22Rv1 (cell line): Measurements from ENCODE around the gene KLHDC4.

Experiments
- H3K27ac ChIP-seq: fragments of 450-650 bp; 2 replicates; pipeline ENCODE4 v1.5.1; 2017
- ZFX ChIP-seq: fragments of 450-650 bp; IDR thresholded peaks from 2 replicates; pipeline ENCODE4 v1.6.1; 2017; ENCODE audit warnings: antibody characterized with exemption, borderline replicate concordance
- TF ChIP-seq, protein P1 (sequence below): fragments of 450-650 bp; IDR thresholded peaks from 2 replicates; pipeline ENCODE4 v1.5.1; 2017; ENCODE audit warnings: mild to moderate bottlenecking

Gene KLHDC4

DNA sequence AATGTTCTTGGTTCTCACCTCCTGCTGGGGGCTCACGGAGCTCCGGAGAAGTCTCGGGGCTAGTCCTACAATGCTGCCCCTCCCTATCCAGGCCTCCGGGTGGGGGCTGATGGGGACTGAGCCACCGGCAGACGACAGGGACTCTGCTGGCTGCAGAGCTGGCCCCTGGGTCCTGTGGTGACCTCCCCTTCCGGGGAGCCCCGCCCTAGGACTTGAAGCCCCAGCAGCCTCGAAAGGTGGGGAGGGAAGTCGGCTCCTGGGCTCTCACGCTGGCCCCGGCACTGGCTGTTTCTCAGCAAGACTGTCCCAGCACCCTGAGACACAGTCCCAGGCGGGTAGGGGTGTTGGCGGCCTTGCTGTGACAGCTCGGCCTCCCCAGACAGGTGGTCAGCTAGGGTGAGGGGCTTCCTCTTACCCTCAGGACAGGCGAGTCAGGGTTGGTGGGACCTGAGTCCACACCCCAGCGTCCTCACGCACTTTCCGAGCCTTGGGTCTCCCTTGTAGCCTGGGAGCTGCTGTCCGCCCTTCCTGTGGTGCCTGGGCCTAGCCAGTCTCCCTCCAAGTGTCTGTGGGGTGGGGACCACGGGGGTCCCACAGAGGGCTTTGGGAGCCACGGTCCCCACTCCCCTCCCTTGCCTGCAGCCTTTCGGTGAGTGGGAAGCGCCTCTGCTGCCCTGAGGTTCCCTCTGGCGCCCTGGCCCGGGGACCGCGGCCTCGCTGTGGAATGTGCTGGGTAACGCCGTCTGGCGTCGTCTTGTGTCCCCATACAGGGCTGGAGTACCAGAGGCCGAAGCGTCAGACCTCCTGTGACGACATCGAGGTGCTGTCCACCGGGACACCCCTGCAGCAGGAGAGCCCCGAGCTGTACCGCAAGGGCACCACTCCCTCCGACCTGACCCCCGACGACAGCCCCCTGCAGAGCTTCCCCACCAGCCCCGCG, 76.6 kb downstream of the KLHDC4 start:
- no peak overlapping the region for H3K27ac ChIP-seq
- no peak for TF ChIP-seq ZFX
- TF ChIP-seq, protein P1, sequence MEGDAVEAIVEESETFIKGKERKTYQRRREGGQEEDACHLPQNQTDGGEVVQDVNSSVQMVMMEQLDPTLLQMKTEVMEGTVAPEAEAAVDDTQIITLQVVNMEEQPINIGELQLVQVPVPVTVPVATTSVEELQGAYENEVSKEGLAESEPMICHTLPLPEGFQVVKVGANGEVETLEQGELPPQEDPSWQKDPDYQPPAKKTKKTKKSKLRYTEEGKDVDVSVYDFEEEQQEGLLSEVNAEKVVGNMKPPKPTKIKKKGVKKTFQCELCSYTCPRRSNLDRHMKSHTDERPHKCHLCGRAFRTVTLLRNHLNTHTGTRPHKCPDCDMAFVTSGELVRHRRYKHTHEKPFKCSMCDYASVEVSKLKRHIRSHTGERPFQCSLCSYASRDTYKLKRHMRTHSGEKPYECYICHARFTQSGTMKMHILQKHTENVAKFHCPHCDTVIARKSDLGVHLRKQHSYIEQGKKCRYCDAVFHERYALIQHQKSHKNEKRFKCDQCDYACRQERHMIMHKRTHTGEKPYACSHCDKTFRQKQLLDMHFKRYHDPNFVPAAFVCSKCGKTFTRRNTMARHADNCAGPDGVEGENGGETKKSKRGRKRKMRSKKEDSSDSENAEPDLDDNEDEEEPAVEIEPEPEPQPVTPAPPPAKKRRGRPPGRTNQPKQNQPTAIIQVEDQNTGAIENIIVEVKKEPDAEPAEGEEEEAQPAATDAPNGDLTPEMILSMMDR: no peak

DNA sequence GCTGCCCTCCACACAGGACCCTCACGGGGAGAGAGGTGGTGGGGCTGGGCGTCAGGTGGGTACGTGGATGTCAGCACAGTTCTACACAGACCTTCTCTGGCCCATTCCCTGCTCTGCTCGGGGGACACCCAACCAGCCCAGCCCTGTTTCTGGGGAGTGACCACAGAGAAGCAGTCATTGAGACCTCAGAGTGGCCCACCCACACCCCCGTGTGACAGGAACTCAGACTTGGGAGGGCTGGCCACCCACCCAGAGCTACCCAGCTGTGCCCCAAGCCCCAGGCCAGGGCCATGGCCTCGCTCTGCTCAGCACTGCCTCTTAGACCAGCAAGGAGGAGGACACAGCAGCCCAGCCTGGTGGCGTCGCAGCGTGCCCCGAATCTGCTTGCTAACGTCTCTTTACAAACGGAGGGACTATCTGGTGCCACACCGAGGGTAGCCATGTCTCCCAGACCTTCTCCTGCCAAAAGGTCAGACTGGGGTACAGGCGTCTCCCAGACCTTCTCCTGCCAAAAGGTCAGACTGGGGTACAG, 77.7 kb downstream of the KLHDC4 start:
- no peak for TF ChIP-seq ZFX
- TF ChIP-seq, protein P1: no peak
- no peak overlapping the region for H3K27ac ChIP-seq

DNA sequence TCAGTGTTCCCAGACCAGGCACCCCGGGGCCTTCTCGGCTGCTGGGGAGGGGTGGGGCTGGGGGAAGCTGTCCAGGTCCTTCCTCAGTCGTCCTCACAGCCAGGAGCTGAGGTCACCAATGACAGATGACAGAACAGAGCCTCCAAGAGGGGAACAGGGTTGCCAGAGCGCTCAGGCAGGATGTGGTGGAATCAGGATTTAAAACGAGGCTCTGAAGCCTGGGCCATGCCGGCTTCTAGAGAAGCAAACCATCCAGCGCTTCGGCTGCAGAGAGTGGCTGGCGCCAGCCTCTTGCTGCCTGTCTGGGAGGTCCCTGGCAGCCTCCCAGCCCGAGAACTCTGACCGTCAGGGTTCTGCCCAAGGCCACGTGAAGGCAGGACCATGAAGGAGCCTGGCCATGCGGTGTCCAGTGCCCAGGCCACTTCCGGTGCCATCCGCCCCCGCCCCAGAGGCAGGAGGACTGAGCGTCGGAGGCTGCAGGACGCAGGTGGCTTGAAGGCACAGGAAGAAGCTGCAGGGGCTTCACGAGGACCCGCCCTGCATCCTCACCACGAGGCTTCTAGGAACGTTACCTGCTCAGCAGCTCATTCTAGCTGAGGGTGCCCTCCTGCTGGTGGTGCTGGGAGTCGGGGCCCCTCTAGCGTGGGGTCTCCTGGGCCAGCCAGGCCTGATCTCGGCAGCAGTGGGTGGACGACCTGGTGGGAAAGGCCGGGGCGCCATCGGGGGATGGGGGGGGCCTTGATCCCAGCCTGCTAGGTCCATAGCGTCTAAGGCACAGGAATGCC, 78.5 kb downstream of the KLHDC4 start:
- TF ChIP-seq, protein P1: no peak
- no peak for TF ChIP-seq ZFX
- H3K27ac ChIP-seq: no peak overlapping the region

DNA sequence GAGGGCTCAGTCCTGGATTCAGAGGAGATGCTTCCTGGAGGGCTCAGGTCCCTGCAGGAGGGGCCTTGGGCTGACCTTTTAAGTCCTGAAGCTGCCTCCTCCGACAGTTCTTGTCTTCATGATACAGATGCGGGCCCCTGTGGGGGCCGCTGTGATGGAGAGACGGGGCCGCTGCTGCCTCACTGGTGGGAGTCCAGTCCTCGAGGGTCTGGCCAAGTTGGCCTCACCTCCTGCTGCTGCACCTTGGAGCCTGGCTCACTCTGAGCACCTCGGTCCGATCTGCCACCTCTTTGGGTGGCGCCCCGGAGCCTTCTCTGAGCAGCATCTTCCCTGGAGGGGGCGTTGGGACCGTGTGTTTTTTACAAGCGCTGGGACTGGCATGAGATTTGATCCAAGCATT, 79.1 kb downstream of the KLHDC4 start:
- TF ChIP-seq ZFX: no peak
- TF ChIP-seq, protein P1: no peak
- no peak overlapping the region for H3K27ac ChIP-seq

DNA sequence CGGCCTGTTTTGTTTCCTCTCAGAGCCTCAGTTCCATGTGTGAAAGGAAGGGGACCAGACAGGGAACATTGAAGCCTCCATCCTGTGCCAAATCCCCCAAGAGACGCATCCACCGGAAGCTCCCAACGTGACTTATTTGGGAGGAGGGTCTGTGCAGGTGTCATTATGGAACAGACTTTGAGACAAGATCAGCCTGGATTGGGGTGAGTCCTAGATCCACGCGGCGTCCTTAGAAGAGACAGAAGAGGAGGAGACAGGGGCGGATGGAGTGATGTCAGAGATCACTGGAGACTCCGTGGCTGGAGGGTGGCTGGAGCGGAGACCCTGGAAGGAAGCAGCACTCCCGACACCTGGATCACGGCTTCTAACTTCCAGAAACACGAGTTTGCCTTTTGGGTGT, 80.0 kb downstream of the KLHDC4 start:
- TF ChIP-seq, protein P1: no peak
- no peak for TF ChIP-seq ZFX
- H3K27ac ChIP-seq: no peak overlapping the region

DNA sequence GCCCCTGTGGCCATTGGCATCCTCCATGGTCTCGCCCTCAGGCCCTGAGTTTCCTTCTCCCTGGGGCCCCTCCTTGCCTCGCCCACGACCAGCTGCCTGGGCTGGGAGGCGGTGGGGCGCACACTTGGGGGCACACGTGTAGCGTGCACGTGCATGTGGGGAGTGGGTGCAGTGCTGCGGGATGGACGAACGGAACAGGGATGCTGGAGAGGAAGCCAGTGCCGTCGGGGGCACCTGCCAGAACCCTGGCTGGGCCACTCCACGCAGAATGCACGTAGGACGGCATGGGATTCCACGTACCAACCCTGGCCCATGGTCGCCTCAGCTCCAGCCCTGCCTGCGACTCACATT, 80.4 kb downstream of the KLHDC4 start:
- no peak for TF ChIP-seq ZFX
- TF ChIP-seq, protein P1: no peak
- H3K27ac ChIP-seq: no peak overlapping the region
